Islet precursor cell (in vitro differentiated cells): ENCODE results near the gene ALDH1L1.
A peak's percentile ranks its signal among the peaks of the same experiment; 100 is the strongest.
"Not testable (repeated sequence)": the region's sequence is repeated elsewhere in the genome, so short reads cannot be mapped to it uniquely, and the experiment has no call there.

Experiments
- DNase-seq: peaks from one replicate; pipeline ENCODE4 v3.0.0-alpha.2; 2018

Gene ALDH1L1

DNA sequence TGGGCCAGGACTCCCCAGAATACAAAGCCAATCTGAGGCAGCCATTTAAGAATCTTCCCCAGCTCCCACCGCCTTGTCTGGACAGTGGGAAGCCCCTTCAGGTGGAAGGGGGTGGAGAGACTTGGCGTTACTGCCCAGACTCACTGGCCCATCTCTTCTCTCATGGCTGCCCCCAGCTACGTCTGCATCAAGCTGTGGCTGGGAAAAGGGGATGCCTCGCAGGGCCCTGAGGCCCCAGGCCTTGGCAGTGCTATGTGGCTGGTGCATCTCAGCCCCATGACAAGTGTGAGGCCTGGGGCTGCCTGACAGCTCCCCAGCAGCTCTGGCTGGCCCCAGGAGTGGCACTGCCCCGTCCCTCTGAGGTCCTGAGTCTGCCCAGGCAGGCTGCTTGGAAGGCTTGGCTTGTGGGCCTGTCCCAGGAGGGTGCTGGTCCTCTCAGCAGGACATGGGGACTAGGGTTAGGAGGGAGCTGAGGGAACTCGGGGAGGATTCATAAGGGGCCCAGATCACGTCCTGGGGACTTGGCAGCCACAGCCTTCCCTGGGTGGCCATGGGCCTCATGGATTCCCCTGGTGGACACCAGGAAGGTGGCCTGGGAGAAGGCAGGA lies 76.3 kb downstream of the ALDH1L1 start:
- no peak for DNase-seq

DNA sequence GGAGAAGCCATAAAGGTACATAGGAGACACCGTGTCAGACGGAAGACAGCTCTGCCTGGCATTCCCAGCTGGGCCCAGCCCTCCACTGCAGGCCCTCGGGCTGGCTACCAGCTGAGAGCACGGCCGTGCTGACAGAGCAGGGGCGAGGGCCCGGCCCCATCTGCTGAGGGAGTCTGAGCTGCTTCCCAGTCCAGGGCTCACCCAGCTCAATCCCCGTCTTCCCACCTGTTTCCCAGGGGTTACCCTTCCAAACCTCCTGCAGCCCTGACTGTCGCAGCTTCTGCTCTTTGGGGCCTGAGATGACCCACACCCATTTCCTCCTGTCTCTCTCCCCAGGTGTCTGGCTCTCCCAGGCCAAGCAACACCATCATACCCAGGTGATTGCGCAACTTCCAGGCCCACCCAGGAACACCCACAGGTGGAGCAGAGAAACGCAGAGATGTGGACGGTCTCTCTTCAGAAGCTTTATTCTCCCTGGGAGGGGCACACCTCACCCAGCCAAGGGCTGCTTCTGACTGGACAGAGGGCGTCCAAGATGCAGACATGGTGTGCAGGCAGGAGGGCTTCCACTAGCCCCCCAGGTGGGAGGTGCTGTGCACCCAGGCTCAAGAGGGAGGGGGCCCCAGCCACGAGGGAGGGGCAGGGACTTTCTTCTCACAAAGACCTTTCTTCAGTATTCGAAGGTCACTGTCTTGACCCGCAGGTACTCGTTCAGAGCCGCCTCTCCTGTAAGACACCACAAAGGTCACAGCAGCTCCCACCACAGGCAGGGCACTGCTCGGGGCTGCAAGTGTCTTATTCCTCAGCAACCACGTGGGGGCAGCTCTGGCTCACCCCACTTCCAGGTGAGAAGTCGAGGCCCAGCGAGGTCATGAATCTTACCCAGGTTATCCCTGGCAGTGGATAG lies 77.0 kb downstream of the ALDH1L1 start:
- peak; percentile 43 for DNase-seq

DNA sequence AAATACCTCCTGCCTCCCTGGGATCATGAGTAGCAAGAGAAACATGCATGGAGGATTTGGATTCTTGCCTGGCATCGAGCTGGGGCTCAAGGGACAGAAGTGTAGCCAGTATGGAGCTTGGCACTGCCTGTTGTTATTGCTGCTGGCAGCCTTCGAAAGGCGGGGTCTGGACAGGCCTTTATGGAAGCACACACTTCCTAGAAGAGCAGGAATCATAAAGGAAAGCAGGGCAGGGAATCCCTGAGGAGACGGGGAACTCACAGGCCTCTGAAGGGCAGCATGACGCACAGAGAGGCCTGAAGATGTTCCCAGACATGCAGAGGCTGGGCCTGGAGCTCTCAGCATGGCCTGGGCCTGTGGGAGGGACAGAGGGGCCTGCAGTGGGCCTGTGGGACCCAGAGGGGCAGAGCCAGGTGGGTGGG lies 77.8 kb downstream of the ALDH1L1 start:
- no peak for DNase-seq

DNA sequence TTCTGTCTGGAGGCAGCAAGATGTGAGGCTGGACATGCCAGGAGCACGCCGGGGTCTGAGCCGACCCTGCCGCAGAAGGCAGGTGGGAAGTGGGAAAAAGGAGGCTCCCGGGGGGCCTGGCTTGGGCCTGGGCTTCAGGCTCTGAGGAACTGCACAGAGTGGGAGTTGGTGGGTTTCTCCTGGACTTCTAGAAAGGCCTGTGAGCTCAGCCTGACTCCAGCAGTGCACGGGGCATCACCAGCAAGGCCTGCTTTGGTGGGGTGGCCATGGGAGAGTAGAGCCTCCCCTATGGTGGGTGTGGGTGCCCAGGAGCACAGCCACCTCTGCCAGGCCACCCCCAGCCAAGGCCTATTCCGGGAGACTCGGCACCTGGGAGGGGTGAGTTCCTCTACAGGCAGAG lies 78.4 kb downstream of the ALDH1L1 start:
- no peak for DNase-seq

DNA sequence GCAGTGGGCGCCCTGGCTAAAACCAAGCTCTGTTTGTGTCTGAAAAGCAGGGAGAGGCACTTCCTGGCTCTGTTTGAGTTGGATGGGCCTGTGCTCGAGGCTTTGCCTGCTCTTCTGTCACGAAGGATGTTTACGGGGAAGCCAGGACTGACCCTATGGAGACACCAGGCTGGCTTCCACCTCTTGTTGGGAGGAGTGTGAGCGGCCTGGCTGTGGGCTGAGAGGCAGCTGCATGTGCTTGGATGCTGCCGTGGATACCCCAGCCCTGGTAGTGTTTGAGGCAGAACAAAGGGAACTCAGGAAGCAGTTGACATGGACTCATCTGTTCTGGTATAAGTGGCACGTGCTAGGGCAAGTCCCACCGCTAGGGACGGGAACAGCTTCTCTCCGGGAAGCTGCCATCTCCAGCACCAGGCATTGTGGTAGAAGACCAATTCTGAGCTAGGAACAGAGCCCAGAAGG lies 78.8 kb downstream of the ALDH1L1 start:
- DNase-seq = no peak

DNA sequence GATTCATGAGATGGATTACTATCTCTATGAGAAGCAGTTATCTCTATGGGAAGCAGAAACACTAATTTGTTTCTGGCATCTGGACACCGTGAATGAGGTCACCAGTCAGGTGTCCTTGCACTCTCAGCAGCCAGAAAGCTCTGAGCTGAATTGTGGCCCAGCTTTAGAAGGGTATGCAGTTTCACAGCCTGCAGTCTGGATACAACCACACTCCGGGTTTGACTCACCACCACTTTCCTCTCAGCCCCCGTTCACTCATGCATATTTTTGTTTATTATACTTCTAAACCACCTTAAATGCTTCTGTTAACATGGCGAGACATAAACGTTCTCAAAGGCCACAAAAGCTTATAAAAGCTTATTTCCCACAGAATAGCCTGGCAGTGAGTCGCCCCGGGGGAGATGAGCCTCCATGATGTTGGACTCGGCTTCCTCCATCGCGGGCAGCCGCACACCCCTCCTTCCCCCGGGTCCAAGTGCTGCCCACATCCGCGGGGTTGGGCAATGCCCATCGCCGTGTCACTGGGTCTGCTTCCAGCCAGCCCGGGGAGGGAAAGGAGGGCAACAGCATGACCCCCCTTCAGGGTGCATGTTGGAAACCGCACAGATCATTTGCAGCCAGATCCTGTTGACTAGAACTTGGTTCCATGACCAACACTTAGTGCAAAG lies 79.6 kb downstream of the ALDH1L1 start:
- no peak for DNase-seq

DNA sequence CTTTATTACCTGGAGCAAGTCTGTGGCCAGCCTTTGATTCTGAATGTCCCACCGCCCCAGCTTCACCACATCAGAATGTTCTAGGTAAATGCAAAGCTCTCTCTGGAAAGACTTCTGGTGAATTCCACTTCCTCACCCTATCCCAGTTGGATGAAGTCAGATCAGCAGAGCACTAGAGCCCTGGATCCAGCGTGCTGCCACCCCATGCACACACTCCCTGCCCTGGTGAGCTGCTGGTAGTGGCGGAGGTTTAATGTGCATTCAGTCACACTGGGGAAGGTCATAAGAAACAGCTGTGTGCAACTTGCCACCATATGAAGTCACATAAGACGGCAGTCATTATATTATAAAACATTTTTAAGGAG lies 80.1 kb downstream of the ALDH1L1 start:
- no peak for DNase-seq

DNA sequence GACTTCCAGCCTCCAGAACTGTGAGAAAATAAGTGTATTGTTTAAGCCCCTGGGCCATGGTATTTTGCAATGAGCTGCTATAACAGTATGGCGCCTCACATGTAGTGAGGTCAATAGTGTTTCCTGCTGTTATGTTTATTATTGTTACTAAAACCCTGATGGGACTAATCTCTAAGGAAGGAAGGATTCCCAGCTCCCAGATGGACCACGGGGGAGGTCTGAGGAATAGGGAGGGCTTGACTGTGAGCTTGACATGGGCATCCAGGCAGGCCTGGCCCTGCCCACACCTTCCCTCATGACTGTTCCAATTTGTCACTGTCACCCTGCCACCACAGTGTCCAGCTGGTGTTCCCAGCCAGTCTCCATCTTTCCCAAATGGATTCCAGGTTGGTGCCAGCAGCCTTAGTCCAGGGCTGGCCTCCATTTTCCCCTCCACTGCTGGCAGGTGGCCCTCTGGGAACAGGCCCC lies 82.0 kb downstream of the ALDH1L1 start:
- DNase-seq = no peak

DNA sequence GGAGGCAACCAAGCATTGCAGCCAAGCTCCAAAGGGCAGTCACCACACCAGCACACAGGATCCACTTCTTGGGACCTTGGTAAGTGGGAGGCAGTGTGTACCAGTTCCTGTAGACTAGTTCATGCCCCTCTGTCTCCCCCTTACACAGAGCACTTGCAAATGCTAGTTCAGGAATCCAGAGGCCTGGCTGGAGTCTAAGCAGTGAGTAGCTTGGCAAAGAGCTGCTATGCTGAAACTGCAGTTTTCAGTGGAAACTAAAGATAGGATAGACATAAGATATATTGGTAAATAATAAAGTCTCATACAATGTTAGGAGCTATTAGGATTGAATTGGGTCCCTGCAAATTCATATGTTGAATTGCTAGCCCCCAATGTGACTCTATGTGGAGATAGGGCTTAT lies 82.6 kb downstream of the ALDH1L1 start:
- no peak for DNase-seq

DNA sequence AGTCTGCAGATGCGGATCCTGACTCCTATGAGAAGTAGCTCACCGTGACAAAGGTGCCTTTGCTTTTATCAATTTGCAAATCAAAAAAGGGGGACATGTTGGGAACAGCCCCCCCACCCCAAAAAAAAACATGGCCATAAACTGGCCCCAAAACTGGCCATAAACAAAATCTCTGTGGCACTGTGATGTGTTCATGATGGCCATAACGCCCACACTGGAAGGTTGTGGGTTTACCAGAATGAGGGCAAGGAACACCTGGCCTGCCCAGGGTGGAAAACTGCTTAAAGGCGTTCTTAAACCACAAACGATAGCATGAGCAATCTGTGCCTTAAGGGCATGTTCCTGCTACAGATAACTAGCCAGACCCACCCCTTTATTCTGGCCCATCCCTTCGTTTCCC lies 84.1 kb downstream of the ALDH1L1 start:
- not testable (repeated sequence) for DNase-seq

DNA sequence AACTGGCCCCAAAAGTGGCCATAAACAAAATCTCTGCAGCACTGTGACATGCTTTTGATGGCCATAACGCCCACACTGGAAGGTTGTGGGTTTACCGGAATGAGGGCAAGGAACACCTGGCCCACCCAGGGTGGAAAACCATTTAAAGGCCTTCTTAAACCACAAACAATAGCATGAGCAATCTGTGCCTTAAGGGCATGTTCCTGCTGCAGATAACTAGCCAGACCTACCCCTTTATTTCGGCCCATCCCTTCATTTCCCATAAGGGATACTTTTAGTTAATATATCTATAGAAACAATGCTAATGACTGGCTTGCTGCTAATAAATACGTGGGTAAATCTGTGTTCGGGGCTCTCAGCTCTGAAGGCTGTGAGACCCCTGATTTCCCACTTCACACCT lies 88.3 kb downstream of the ALDH1L1 start:
- not testable (repeated sequence) for DNase-seq

DNA sequence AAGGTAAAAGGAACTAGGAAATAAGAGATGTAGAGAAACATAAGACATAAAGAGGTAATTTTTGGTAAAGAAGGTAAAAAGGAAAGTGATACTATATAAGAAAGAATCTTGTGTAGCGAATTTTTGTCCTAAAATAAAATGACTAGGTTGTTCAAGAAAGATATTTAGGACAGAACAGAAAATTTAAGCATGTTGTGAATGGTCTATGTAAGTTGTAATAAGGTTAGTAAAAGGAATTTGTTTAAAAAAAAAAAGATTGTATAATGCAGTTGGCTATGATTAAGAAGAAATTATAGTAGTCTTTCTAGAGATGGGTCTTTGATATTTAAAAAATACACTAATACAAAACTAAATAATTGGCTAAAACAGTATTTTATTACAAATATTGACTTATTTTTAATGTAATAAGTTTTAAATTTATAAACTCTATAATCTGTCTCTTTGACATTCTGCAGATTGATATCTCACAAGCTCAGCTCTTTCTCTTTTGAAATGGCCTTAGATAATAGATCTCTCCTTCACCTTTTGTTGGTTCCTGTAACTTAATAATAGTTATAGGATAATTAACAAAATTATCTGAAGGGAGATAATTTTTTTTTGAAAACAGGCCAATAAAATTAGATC lies 92.7 kb downstream of the ALDH1L1 start:
- no peak for DNase-seq

DNA sequence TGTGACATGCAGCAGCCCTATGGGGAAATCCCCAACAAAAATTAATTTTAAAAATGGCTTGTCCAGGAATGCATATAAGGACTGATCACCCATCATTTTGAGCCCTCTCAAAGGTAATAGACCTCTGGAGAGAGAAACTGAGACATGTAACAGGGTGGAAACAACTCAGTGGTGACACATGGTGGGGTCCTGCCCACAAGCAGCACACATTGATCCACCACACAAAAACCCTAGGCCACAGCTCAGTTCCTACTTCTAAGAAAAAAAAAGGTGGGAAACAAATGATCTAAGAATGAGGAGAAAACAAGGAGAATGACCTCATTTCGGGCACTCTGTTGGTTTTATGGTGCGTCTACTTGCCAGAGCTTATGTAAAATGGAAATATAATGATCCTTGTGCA lies 94.5 kb downstream of the ALDH1L1 start:
- no peak for DNase-seq

DNA sequence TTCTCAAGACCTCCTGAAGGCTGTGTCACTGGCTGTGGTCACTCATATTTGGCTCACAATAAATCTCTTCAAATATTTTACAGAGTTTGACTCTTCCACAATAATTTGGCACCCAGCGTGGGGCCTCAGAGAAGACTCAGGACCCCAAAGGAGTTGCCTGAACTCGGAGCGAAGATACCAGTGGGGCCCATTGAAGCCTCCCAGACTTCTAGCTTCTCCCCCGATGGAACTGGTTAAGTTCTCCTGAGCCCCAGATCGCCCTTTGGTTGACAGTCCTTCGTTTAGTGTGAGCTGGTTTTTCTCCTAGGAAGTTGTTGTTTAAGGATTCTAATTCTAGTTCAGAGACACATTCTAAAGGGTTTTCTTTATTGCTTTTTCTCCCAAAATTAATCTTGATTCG lies 95.1 kb downstream of the ALDH1L1 start:
- no peak for DNase-seq

DNA sequence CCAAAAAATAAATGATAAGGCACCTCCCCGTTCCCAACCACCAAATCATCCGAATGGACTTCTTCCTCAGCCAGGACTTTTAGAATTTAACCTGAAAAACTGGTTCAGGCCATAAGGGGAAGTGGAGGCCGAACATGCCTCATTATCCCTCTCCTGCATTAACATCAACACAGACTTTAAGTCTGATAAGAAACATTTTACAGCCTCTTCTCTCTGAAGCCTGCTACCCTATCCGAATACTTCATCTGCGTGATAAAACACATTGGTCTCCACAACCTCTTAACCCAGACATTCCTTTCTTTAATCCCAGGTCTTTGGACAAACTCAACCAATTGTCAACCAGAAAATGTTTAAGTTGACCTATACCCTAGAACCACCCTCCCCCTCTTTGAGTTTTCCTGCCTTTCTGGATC lies 95.6 kb downstream of the ALDH1L1 start:
- no peak for DNase-seq

DNA sequence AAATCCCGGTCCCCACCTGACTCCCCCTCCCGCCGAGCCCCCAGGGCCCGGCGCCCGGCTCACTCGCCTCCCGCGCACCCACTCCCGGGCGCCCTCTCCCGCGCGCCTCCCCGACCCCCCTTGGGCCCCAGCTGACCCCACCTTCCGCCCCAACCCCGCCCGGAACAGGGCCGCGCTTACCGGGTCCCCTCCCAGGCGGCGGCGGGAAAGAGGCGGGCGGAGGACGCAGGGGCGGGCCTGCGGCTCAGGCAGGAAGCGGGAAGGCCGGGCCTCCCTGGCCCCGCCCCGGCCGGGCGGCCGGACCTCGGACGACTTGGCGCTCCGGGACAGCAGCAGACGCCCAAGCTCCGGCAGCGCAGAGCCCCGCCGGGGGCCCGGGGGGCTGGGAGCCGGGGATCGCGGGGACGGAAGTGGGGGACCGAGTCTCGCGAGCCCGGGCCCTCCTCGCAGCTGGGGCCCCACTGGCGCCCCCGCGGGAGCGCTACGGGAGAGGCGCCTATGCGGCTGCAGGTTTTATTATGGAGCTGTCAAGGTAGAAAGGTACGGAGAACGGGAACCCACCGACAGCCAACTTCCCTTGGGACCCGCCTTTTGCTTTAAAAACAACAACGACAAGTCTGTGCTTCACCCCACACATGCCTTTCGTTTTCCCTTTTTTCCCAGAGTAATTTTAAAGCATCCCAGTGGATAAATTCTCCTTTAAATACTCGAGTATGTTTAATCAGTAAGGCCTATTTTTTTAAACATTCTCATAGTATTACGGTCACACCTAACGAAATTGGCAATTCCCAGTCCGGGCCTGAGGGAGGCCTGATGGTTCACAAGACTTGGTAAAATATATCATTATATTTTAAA lies 96.2 kb downstream of the ALDH1L1 start, which contains the start of gene SLC41A3:
Gene SLC41A3 (minus strand): TSS at position 212 of the 855 bp plus-strand sequence. CDS start 15,905 bp downstream, outside the sequence.
- peak; percentile 93 for DNase-seq

DNA sequence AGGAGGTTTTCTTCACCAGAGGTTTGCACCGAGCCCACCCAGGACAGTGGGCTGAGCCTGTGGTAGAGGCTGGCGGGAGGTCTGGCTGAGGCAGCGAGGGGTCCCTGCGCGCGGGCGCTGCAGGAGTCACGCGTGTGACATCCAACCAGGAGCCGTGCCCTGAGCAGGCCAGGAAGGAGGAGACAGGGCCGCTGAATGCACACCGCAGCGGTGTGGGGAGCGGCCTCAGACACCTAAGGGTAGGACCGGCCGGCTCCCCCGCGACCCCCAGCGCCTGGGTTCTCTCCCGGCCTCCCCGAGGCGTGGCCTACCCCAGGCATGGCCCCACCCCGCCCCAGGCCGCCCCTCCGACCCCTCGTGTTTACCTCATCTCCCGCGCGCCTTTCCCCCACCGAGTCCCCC lies 96.9 kb downstream of the ALDH1L1 start:
- DNase-seq = peak; percentile 79

DNA sequence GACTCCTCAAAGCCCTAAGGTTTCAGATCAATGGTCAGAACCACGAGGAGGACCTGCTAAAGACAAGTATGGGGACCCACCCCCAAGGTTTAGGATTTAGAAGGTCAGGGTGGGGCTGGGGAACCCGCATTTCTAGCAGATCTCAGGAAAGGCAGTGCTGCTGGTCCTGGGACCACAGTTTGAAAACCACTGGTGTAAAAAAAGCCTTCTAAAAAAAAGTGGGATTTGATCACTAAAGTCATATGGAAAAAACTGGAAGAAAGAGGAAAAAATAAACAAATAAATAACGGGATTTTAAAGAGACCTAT lies 97.3 kb downstream of the ALDH1L1 start:
- DNase-seq = no peak

DNA sequence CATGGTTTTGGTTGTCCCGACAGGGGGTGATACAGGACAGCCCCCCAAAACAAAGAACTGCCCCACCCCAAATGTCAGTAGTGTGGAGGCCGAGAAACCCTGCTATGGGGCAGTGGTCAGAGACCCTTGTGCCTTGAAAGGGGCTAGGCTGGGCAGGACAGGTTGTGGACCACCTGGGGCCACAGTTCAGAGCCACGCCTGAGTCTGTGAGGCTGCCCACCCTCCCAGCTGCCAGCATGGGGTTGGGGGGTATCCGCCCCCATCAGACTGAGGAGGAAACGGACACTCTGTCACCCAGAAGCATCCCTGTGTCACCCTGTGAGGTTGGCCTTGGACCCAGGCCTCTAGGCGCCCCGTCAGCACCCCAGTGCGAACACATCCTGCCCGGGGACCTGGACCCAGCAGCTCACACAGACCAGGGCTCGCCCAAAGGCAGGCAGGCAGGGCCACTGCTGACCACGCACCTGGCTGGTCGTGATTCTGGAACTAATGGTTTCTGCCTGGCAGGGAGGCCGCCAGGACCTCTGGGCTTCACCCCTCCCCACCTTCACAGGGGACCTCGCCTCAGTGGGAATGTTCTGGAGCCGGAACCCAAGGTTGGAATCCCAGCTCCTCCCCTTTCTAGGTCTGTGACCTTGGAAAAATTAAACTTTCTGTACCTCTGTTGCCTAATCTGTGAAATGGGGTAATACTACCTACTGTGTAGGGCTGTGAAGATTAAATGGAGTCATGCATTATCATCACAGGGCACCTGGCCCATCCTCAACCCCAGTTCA lies 97.8 kb downstream of the ALDH1L1 start:
- DNase-seq = no peak

DNA sequence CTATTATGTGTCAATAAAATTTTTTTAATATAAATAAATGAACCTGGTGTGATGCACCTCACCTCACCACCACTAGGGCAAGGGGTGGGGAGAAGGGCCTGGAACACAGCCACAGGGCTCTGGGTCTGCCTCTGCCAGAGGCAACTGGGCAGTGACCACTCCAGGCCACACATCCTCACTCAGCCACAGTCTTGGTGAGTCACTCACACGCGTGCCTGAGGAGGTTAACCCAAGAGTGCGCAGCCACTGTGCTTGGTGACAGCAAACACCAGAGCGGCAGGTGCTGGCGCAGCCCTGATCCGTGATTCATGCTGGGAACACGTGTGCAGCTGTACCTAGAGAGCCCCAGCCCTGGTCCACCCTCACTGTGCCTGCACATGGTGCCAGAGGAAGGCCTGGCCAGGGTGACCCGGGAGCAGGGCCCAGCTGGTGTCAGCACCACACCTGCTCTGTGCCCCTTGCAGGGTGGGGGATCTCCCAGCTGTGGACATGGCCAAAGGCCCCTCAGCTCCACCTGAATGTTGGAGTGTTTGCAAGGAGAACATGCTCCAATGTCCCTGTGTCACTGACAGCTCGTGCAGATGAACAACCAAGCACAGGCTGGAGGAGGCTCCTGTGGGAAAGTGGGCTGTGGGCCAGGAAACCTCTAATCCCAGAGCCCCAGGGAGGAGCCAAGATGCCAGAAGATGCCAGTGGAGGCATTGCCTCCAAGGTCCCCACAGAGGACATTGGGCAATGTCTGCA lies 98.6 kb downstream of the ALDH1L1 start:
- DNase-seq = peak; percentile 81

DNA sequence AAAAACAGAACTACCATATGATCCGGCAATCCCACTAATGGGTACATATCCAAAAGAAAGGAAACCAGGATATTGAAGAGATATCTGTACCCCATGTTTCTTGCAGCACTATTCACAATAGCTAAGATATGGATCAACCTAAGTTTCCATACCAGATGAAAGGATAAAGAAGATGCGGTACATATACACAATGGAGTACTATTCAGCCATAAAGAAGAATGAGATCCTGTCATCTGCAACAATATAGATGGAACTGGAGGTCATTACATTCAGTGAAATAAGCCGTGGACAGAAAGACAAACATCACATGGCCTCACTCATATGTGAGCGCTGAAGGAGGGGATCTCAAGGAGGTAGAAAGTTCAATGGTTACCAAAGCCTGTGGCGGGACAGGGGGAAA lies 99.4 kb downstream of the ALDH1L1 start:
- no peak for DNase-seq
